ENCODE data around the gene PAPPA2. TPM values are rescaled to one million over a fixed set of nuclear protein-coding genes. Genes with fewer than 3 reads are reported as not detected.

The PAPPA2 gene
- total RNA-seq, 3 donors from 2014 or later (not counting 1 experiment from before 2014, with no cell fraction given), result 0.48 TPM; not detected in 2

DNA sequence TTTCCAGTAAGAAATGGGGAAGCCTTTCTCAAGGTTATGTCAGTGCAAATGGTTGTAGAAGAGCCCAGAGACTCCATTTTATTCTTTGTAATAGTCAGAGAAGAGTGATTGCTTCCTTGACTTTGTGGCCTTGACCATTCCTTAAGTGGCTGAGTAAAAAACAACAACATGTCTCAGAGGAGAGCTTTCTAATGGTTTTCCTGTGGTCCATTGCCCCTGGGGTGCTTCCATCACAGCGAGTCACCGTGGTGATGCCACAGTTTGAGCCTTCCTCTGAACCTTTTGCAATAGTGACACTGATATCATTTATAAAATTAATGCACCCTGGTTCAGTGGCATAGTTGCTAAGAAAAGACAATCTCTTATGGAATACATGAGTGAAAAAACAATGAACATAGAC is 38.6 kb downstream of the PAPPA2 start:
- Histone ChIP-seq H3K27me3 (ENCODE audit: control insufficient read depth, insufficient read depth, low read length) (no peaks in the 10 kb centered on the region), H3K36me3 (ENCODE audit: control insufficient read depth, insufficient read depth, low read length) (no peaks in the 10 kb centered on the region), H3K4me1 (ENCODE audit: control insufficient read depth, insufficient read depth, low read length) (no peaks in the 10 kb centered on the region), H3K9me3 (ENCODE audit: control insufficient read depth, insufficient read depth, low read length) (no peaks in the 10 kb centered on the region), H3K4me3 (ENCODE audit: low read length) (no peak overlapping the region), H3K27ac (ENCODE audit: low read length) (no peak overlapping the region)
- intact Hi-C loops (cut with micrococcal nuclease), result no loop called here
- peaks cover 0 to 3% of the 10 kb centered on the region in 2 donors for H3K9me3 Mint-ChIP-seq
- no peaks in the 10 kb centered on the region for H3K36me3 Mint-ChIP-seq
- H3K27ac Mint-ChIP-seq, result no peak overlapping the region
- no peak overlapping the region for H3K4me3 Mint-ChIP-seq
- WGBS (ENCODE audit: insufficient coverage), result 42% methylated on average over 2 of the region's 2 CpGs
- TF ChIP-seq, protein P1, sequence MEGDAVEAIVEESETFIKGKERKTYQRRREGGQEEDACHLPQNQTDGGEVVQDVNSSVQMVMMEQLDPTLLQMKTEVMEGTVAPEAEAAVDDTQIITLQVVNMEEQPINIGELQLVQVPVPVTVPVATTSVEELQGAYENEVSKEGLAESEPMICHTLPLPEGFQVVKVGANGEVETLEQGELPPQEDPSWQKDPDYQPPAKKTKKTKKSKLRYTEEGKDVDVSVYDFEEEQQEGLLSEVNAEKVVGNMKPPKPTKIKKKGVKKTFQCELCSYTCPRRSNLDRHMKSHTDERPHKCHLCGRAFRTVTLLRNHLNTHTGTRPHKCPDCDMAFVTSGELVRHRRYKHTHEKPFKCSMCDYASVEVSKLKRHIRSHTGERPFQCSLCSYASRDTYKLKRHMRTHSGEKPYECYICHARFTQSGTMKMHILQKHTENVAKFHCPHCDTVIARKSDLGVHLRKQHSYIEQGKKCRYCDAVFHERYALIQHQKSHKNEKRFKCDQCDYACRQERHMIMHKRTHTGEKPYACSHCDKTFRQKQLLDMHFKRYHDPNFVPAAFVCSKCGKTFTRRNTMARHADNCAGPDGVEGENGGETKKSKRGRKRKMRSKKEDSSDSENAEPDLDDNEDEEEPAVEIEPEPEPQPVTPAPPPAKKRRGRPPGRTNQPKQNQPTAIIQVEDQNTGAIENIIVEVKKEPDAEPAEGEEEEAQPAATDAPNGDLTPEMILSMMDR (IDR thresholded peaks at IDR 0.05), result no peak
- ATAC-seq (no peak), DNase-seq (no peak)
- no peaks in the 10 kb centered on the region for H3K27me3 Mint-ChIP-seq (ENCODE audit: low read depth in 2 of 2)
- no peaks in the 10 kb centered on the region for H3K4me1 Mint-ChIP-seq

DNA sequence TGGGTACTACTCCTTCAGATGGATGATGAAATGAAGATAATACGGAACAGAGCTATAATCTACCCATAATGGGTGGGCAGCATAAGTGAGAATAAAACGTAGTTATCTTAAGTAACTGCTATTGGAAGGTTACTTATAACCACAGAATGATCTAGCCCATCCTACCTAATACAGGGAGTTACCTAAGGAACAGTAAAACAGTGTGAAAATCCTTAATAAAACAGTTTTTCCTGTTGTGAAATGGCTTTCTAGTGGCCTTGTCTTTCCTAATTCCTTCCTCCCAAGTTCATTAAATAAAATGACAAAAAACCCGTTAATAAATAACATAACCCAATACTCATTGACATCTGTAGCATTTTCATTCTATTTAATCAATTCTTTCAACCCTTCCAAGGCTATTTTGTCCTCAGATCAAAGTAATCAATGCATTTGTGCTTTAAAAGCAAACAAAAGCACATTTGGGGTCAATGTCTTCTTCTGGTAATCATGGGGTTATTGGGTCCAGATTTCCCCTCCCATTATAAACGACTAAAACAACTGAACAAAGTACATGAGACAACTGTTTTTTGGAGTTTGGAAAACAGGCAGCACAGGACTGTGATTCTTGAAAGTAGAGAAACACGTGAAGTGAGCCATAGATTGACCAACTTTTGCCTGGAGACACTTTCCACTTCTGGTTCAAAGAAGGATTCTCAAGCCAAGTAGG is 42.0 kb downstream of the PAPPA2 start:
- Mint-ChIP-seq H3K9me3 (peaks cover 2 to 5% of the 10 kb centered on the region in 2 donors), H3K36me3 (no peaks in the 10 kb centered on the region), H3K27me3 (ENCODE audit: low read depth in 2 of 2) (no peaks in the 10 kb centered on the region), H3K4me1 (no peaks in the 10 kb centered on the region), H3K4me3 (no peak overlapping the region), H3K27ac (no peak overlapping the region)
- TF ChIP-seq, protein P1 (IDR thresholded peaks at IDR 0.05), result no peak
- H3K36me3 ChIP-seq (ENCODE audit: control insufficient read depth, insufficient read depth, low read length), result no peaks in the 10 kb centered on the region
- intact Hi-C loops (cut with micrococcal nuclease), result no loop called here
- H3K4me1 ChIP-seq (ENCODE audit: control insufficient read depth, insufficient read depth, low read length), result no peaks in the 10 kb centered on the region
- ATAC-seq (no peak), DNase-seq (no peak)
- H3K27ac ChIP-seq (ENCODE audit: low read length), result no peak overlapping the region
- no peaks in the 10 kb centered on the region for H3K9me3 ChIP-seq (ENCODE audit: control insufficient read depth, insufficient read depth, low read length)
- no peaks in the 10 kb centered on the region for H3K27me3 ChIP-seq (ENCODE audit: control insufficient read depth, insufficient read depth, low read length)
- WGBS (ENCODE audit: insufficient coverage), result 74% methylated on average over 3 of the region's 5 CpGs
- H3K4me3 ChIP-seq (ENCODE audit: low read length), result no peak overlapping the region

- Mint-ChIP-seq H3K27ac (no peak overlapping the region), H3K4me1 (no peaks in the 10 kb centered on the region), H3K27me3 (ENCODE audit: low read depth in 2 of 2) (no peaks in the 10 kb centered on the region), H3K36me3 (no peaks in the 10 kb centered on the region), H3K9me3 (peaks cover 2 to 5% of the 10 kb centered on the region in 2 donors), H3K4me3 (no peak overlapping the region)
- DNase-seq (no peak), ATAC-seq (no peak)
- H3K9me3 ChIP-seq (ENCODE audit: control insufficient read depth, insufficient read depth, low read length), result no peaks in the 10 kb centered on the region
- H3K4me3 ChIP-seq (ENCODE audit: low read length), result no peak overlapping the region
- H3K36me3 ChIP-seq (ENCODE audit: control insufficient read depth, insufficient read depth, low read length), result no peaks in the 10 kb centered on the region
- TF ChIP-seq, protein P1 (IDR thresholded peaks at IDR 0.05), result no peak
- H3K27me3 ChIP-seq (ENCODE audit: control insufficient read depth, insufficient read depth, low read length), result no peaks in the 10 kb centered on the region
- H3K4me1 ChIP-seq (ENCODE audit: control insufficient read depth, insufficient read depth, low read length), result no peaks in the 10 kb centered on the region
- no peak overlapping the region for H3K27ac ChIP-seq (ENCODE audit: low read length)
- intact Hi-C loops (cut with micrococcal nuclease), result no loop called here
Observed at GRCh38 chr1:176512966-176513365, 50.0 kb downstream of the PAPPA2 start.

GRCh38 chr1:176515310-176515709 is 52.3 kb downstream of the PAPPA2 start:
- ATAC-seq (no peak), DNase-seq (no peak)
- H3K4me1 Mint-ChIP-seq, result no peaks in the 10 kb centered on the region
- no peak overlapping the region for H3K27ac ChIP-seq (ENCODE audit: low read length)
- H3K4me3 Mint-ChIP-seq, result no peak overlapping the region
- H3K4me3 ChIP-seq (ENCODE audit: low read length), result no peak overlapping the region
- no peak overlapping the region for H3K27ac Mint-ChIP-seq
- intact Hi-C loops (cut with micrococcal nuclease), result no loop called here
- no peaks in the 10 kb centered on the region for H3K4me1 ChIP-seq (ENCODE audit: control insufficient read depth, insufficient read depth, low read length)
- H3K27me3 ChIP-seq (ENCODE audit: control insufficient read depth, insufficient read depth, low read length), result no peaks in the 10 kb centered on the region
- H3K36me3 Mint-ChIP-seq, result no peaks in the 10 kb centered on the region
- H3K27me3 Mint-ChIP-seq (ENCODE audit: low read depth in 2 of 2), result no peaks in the 10 kb centered on the region
- H3K9me3 Mint-ChIP-seq, result peaks cover 2 to 3% of the 10 kb centered on the region in 2 donors
- H3K9me3 ChIP-seq (ENCODE audit: control insufficient read depth, insufficient read depth, low read length), result no peaks in the 10 kb centered on the region
- H3K36me3 ChIP-seq (ENCODE audit: control insufficient read depth, insufficient read depth, low read length), result no peaks in the 10 kb centered on the region
- TF ChIP-seq, protein P1 (IDR thresholded peaks at IDR 0.05), result no peak
- 78% methylated on average over 3 of the region's 3 CpGs for WGBS (ENCODE audit: insufficient coverage)

All from natural killer cell (primary cell).